Medulla oblongata (tissue), 1 donor: ENCODE data around the gene CTNNBL1.

Source experiments
- DNase-seq: peaks from one replicate; pipeline ENCODE4 v3.0.0-alpha.2; 2015; ENCODE audit errors: extremely low spot score

The CTNNBL1 gene

GRCh38 chr20:37777012-37777950 lies 83.5 kb downstream of the CTNNBL1 start:
- no peak for DNase-seq

DNA sequence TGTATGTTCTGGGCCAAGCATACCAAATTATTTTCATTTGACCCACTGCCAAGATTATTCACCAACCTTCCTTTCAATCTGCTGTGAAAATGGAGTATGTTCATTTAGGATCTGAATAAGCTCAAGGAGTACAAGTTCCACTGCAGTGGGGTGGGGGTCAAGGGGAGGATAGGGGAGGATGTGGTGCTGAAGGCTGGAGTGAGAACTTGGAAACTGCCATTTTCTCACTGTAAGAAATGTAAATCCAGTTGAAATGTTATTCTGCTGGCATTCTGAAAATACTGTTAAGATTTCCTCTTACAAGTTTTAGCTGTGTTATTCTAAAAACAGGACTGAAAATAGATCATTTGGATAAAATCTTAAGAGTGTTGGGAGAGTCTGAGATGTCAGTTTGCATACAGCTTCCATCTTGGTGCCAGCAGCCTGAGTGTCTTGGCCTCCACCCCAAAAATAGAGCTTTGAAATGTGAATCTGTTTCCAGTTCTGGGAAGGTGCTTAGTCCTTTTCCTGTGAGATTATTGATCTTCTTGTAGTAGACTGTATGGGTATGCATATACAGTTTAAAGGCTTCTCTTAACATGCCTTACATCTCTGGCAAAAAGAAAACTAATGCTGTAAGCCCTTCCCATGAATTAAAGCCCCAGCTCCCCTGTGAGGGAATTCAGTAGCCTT lies 84.3 kb downstream of the CTNNBL1 start:
- no peak for DNase-seq

- no peak for DNase-seq
Measured at GRCh38 chr20:37781626-37782025, 87.8 kb downstream of the CTNNBL1 start.

GRCh38 chr20:37786043-37786442 lies 92.2 kb downstream of the CTNNBL1 start:
- no peak for DNase-seq

GRCh38 chr20:37789408-37789807 lies 95.6 kb downstream of the CTNNBL1 start:
- DNase-seq, result no peak

GRCh38 chr20:37790900-37791299 lies 97.1 kb downstream of the CTNNBL1 start:
- no peak for DNase-seq

GRCh38 chr20:37796121-37796520 lies 102.3 kb downstream of the CTNNBL1 start:
- DNase-seq, result peak; percentile 63

GRCh38 chr20:37796733-37797132 lies 102.9 kb downstream of the CTNNBL1 start:
- DNase-seq, result no peak

DNA sequence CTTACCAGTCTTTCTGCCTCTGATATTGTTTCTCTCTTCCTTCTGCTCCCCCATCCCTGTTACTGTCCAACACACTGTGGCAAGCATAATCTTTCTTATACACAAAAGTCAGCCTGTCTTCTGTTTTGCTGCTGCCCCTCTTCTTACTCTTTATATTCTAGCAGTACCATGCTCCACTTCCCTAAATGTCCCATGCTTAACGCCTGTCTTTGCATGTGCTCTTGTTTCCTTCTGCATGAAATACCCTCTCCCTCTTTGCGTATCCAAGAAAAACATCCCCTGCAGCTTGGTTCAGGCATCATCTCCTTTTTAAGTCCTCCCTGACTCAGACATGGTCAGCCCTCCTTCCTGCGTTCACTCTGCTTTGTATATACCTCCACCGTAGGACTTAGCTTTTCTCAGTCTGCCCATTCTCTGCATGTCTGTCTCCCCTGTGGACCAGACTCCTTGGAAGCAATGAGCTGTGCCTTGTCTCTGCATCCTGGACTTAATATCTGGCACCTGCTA lies 103.9 kb downstream of the CTNNBL1 start:
- DNase-seq, result no peak

DNA sequence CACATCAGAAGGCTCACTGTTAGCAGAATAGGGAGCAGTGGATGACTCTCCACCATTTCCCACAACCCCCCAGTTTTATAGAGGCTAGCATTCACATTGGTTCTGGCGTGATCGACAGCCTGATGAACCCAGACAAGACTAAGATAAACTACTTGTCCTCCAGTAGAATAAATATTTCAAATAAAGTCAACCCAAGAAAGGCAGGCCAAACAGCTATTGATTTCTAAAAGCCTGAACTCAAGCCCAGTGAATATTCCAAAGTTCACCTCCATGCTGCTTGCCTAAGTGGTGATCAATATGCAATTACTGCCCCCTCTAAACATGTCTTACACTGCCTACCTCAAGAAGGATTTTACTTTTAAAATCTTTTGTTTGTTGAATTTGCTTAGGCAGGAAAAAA lies 104.5 kb downstream of the CTNNBL1 start:
- no peak for DNase-seq

DNA sequence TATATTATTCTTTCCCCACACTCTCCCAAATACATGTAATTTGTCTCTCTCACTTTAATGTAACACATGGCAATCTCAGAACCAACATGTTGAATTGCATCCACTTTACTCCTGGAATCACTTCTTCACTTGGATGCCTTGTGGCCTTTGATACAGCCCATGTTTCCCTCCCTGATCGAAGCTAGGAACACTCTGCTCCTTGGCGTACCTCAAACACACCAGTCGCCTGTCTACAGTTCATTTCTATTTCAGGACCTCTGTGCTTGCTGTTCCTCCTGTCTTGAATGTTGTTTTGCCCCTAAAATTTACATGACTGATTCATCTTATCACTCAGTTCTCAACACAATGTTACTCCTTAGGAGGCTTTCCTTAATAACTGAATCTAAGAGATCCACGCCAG lies 106.8 kb downstream of the CTNNBL1 start:
- DNase-seq, result no peak

DNA sequence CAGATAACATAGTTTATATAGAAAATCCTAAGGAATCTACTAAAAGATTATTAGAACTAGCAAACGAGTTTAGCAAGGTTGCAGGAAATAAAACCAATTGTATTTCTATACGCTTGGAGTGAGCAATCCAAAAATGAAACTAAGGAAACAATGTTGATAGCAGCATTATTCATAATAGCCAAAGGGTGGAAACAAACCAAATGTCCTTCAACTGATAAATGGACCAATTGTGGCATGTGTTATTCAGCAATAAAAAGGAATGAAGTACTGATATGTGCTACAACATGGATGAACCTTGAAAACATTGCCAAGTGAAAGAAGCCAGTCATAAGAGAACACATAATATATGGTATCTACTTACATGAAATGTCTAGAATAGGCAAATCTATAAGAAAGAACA lies 108.1 kb downstream of the CTNNBL1 start:
- no peak for DNase-seq

- DNase-seq, result peak; percentile 40
Measured at GRCh38 chr20:37803438-37804307, 109.8 kb downstream of the CTNNBL1 start.

- DNase-seq, result peak; percentile 77
Measured at GRCh38 chr20:37804584-37805566, 111.0 kb downstream of the CTNNBL1 start.

GRCh38 chr20:37807471-37808232 lies 113.8 kb downstream of the CTNNBL1 start:
- no peak for DNase-seq

- peak; percentile 74 for DNase-seq
Measured at GRCh38 chr20:37808233-37809070, 114.6 kb downstream of the CTNNBL1 start.

GRCh38 chr20:37810027-37810426 lies 116.2 kb downstream of the CTNNBL1 start:
- DNase-seq, result no peak

DNA sequence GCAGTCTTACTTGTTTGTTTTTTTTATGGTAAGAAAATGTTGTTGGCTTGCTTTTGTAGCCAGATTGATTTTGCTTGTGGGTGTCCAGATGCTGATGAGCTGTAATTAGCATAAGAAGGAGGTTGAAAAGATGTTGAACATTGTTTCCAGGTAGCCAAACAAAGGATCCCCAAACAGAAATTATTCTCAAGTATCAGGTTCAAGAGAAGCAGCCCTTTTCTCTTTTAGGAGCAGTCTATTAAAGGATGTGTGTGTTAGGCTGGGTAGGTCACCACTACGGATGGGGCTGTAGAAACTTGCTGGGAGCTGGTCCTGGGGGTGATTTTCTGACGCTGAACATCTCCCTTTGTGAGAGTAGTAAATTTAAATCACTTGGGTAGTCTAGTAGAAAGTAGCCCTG lies 122.2 kb downstream of the CTNNBL1 start:
- no peak for DNase-seq

GRCh38 chr20:37816726-37817125 lies 122.9 kb downstream of the CTNNBL1 start:
- no peak for DNase-seq
